RKO (cell line): Measurements from ENCODE around the gene GPER1.
A peak's percentile ranks its signal among the peaks of the same experiment; 100 is the strongest.
"Not testable (repeated sequence)": the region's sequence is repeated elsewhere in the genome, so short reads cannot be mapped to it uniquely, and the experiment has no call there.

Experiments
- DNase-seq: peaks from one replicate; pipeline ENCODE4 v3.0.0-alpha.2; 2016; ENCODE audit warnings: low spot score

The GPER1 gene

GRCh38 chr7:1068619-1069018 lies 19.3 kb upstream of the GPER1 start:
- DNase-seq: no peak

DNA sequence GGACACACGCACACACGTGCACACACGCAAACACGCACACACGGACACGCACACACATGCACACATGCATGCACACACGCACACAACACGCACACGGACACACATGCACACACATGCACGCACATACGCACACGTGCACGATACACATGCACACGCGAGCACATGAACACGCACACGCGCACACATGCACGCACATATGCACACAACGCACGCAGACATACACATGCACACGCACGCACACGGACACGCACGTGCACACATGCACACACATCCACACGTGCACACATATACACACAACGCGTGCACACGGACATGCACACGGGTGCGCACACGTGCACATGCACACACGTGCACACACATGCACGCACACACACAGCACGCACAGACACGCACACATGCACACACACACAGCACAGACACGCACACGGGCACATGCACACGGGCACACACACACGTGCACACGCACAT lies 17.3 kb upstream of the GPER1 start:
- DNase-seq: no peak

DNA sequence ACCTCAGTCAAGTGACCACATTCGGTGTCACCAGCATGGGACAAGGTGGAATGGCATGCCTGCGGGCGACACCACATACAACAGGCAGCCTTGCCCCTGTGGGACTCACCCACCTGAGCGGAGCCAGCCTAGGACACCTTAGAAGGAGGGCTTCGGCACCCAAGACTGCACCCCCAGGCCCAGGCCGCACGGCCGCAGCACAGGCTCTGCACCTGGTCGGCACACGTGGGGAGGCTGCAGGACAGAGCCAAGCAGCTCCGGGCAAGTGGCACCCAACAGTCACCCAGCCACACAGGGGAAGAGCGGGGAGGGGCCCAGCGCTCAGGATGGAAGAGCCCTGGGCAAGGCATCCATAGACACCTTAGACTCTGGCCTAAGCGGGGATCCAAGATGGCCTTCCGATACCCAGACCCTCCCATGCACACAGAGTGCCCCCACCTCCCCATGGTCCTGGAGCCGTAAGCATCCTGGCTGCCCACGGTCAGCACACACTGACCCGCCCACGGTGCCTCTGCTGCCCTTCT lies 16.1 kb upstream of the GPER1 start:
- no peak for DNase-seq

DNA sequence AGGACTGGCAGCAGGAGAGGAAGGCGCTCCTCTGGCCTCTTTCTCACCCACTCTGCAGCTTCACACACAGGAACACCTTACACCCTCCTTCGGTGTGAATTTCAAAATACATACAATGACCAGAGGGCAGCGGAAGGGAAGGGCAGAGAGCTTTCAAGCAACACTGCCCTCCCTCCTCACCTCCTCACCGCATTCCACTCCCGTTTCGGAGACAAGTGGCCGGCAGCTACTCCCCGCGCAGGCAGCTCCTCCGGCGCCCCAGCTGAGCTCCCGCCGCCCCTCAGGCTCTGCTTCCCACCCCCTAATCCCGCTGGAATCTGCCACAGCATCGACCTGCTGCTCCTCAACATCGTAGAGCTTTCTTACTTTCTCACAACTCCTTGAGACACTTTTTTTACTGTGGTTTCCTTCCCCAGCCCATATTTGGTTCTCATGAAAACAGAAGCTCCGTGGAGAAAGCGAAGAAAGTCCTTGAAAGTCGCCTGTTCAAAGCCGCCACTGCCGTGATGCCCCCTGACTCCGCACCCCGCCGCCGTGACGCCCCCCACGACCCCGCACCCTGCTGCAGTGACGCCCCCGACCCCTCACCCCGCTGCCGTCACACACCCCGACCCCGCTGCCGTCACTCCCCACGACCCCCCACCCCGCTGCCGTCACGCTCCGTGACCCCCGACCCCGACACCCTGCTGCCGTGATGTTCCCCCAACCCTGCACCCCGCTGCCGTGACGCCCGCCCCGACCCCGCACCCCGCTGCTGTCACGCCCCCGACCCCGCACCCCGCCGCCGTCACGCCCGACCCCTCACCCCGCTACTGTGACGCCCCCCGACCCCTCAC lies 14.6 kb upstream of the GPER1 start:
- DNase-seq: no peak

DNA sequence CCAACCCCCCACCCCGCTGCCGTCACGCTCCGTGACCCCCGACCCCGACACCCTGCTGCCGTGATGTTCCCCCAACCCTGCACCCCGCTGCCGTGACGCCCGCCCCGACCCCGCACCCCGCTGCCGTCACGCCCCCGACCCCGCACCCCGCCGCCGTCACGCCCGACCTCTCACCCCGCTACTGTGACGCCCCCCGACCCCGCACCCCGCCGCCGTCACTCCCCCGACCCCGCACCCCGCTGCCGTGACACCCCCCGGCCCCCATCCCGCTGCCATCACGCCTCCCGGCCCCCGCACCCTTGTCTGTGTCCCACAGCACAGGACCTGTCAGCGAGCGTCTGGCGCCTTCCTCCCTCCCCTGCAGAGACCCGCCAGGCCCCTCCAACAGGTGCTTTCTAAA lies 13.9 kb upstream of the GPER1 start:
- not testable (repeated sequence) for DNase-seq

- DNase-seq: no peak
Measured at GRCh38 chr7:1074593-1075431, 13.1 kb upstream of the GPER1 start.

GRCh38 chr7:1076184-1077072 lies 11.5 kb upstream of the GPER1 start:
- no peak for DNase-seq

- DNase-seq: no peak
Measured at GRCh38 chr7:1078519-1078918, 9.4 kb upstream of the GPER1 start.

DNA sequence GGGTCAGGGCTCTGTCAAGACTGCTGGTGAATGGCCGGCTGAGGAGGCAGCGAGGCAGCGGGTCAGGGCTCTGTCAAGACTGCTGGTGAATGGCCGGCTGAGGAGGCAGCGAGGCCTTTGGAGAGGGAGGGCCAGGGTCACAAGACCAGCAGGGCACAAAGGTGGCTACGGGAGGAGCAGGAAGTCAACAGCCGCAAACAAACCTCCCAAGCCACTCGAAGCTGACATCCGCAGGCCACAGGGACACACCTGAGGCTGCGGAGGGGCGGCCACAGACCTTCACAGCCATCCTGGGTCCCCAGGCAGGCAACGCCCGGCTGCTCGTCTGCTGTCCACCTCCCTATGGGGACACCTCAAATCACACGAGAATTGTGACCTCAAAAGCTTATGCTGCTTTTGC lies 8.9 kb upstream of the GPER1 start:
- no peak for DNase-seq

- DNase-seq: no peak
Measured at GRCh38 chr7:1079546-1079945, 8.4 kb upstream of the GPER1 start.

- DNase-seq: no peak
Measured at GRCh38 chr7:1080252-1080920, 7.5 kb upstream of the GPER1 start.

DNA sequence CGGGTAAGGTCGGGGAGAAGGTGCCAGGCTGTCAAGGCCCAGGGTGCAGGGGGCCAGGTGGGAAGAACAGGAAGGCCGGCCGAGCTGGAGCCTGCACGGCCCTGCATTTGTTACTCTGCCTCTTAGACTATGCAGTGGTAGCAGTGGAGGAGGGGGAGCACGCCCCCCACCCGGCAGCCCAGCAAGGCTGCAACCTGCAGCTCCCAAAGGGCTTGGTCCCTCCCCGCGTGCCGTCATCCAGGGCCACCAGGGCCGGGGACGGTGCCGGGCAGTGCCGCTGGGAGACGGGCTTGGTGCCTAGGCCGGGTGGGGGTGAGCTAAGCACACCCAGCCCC lies 7.0 kb upstream of the GPER1 start:
- DNase-seq: no peak

DNA sequence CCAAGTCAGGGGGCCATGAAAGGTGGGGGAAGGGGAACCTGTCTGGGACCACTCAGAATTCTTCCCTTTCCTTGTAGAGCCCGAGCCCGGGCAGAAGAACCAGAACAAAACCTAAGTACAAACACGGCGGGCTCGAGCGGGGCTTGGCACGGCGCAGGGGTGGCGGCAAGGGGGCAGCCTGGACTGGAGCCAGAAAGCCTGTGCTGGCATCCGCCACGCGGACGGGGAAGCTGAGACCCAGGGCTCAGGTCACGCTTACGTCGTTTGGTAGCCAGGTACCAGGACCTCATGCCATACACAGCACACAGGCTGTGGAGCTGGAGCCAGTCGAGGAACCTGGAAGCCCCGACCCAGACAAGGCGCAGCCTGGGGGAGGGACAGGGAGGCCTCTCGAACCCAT lies 6.6 kb upstream of the GPER1 start:
- no peak for DNase-seq

- DNase-seq: no peak
Measured at GRCh38 chr7:1081931-1082401, 5.9 kb upstream of the GPER1 start.

- no peak for DNase-seq
Measured at GRCh38 chr7:1083729-1084657, 3.9 kb upstream of the GPER1 start.

DNA sequence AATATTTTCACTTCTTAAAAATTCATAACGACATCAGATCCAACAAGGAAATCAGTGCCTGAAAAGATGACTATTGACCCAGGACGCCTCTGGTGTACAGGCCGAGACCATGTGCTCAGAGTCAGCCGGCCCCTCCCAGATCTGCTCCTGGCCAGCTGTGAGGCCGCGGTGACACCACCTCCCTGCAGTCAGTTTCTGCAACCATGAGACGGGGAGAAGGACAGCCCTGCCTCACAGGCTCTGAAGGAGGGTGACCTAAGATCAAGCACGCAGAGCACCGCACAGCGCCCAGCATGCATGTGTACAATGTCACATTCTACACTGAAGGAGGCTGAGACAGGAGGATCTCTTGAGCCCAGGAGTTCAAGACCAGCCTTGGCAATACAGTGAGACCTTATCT lies 2.6 kb upstream of the GPER1 start:
- no peak for DNase-seq

DNA sequence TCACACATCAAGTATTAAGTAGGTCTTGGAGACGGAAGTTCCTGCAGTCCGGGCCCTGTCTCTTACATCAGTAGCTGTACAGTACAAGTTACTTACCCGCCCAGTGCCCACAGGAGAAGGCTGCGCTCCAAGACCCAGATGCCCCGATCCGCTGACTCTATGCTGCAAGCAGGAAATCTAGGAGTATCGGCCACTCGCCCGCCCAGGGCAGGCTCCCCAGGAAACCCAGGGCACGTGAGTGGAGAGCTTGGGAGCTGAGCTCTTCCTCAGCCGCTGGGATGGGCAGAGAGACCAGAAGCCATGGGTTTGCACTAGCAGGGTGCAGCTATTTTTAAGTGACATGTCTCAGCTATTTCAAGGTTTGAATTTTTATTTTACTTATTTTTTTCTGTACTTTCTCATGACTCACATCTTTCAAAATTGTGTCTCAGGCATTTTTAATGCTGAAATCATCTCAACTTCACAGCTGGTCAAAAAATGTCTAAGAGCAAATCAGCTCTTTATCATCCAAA lies 1.9 kb upstream of the GPER1 start:
- DNase-seq: no peak

DNA sequence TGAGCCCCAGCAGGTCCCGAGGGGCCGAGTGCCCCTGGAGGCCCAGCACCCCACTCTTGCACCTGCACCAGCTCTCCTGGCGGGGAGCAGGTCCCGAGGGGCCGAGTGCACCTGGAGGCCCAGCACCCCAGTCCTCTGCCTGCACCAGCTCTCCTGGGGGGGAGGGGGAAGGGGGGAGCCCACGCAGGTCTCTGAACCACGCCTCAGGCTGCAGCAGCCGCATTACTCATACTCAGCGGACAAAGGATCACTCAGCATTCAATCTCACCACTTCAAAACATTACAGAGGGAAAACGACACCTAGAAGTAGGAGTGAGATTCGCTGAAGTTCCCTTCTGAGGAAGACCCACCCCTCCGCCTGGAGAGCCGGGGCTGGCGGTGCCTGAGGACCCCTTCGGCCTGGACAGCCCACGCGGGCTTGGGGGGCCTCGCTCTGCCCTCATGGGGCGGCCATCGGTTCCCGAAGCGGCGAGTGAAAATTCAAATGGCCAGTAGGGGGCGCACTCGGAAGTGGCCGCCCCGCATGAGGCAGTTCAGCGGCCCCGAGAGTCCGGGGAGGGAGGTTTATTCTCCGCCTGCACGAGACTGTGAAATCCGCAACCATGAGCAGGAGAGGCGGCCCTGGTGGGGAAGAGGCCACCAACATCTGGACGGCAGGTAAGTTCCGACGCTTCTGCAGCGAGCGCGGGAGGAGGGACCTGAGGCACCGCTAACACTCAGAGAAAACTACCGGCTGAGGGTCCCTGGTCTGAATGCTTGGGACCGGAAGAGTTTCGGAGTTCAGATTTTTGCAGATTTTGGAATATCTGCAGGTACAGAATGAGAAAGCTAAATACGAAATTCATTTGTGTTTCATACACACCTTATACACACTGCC lies 1.1 kb upstream of the GPER1 start:
- peak; percentile 14 for DNase-seq

- DNase-seq: no peak
Measured at GRCh38 chr7:1087465-1087814, 473 bp upstream of the GPER1 start.
